Measurements from ENCODE around the gene AUTS2. TPM values are rescaled to one million over a fixed set of nuclear protein-coding genes. Genes with fewer than 3 reads are reported as not detected.

Gene AUTS2
- total RNA-seq, 2 experiments from 2014 or later: 17.5 to 23.8 TPM

DNA sequence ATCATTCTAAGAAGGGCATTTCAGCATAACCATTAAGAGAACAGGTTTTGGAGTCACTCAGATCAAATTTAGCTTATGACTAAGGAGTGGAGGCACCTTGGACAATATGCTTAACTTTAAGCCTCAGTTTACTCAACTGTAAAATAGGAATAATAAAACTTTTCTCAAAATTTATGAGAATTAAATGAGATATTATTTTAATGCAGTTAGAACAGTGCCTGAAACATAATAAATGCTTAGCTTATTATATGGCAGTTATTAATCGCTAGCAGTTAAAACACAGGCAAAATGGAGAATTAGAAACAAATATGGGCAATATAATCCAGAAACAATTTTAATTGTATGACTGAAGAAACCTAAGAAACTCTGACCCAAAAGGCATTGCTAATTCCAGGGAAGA is 2.9 kb upstream of the AUTS2 start:
- no peak overlapping the region for H3K27ac Mint-ChIP-seq
- H3K27me3 Mint-ChIP-seq: peaks cover 53% of the 10 kb centered on the region
- no peak for ATAC-seq (ENCODE audit: low read depth)
- H3K4me3 Mint-ChIP-seq: no peak overlapping the region
- no peak for DNase-seq
- no peaks in the 10 kb centered on the region for H3K36me3 Mint-ChIP-seq
- POLR2A ChIA-PET: no interaction called here
- H3K9me3 Mint-ChIP-seq: peaks cover 5% of the 10 kb centered on the region
- H3K4me1 Mint-ChIP-seq: peaks cover 11% of the 10 kb centered on the region

DNA sequence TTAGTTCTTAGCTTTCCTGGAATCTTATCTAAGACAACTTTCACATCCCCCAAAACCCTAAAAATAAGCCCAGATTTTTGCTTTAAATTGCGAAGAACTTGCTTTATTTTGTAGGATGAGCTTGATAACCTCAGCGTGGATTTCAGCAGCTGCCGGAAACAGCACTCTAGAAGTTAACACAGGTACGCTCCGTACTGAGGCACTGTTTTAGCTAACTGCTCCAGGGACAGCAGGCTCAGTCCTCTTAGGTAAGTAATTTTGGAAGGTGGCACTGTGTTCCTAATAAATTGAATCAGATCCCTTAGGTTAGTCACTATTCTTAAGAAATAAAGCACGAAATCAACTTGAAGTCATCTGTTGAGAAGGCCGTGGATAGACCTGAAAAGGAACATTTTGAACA is 2.2 kb upstream of the AUTS2 start:
- Mint-ChIP-seq H3K36me3 (no peaks in the 10 kb centered on the region), H3K9me3 (no peaks in the 10 kb centered on the region), H3K4me3 (no peak overlapping the region), H3K27me3 (peaks cover 58% of the 10 kb centered on the region), H3K27ac (no peak overlapping the region), H3K4me1 (peaks cover 11% of the 10 kb centered on the region)
- ATAC-seq (ENCODE audit: low read depth): no peak
- POLR2A ChIA-PET: no interaction called here
- no peak for DNase-seq

DNA sequence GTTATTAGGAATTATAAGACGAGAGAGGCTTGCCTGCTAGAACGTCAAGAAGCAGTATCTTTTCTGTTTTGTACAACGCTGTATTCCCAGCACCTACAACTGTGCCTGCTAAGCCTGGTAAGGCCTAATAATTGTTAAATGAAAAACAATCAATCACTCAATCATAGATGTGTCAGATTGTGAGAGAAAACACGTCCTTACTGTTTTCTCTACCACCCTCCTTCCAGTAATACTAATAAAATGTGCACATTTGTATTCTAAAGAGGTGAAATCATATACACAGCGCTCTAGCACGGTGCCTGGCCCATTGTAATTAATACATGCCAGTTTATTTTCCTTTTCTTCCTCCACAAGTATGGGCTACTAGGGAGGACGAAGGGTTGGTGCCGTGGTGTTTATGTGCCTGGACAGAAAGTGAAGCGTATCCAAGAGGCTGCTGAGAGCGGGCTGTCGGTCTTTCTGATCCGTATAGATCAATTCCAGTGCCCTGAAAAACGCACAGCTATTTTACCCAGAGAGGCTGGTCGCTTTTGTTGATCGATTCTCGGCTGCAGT is 1.5 kb upstream of the AUTS2 start:
- H3K9me3 Mint-ChIP-seq: no peaks in the 10 kb centered on the region
- ATAC-seq (ENCODE audit: low read depth) (no peak), DNase-seq (no peak)
- POLR2A ChIA-PET: no interaction called here
- no peaks in the 10 kb centered on the region for H3K36me3 Mint-ChIP-seq
- H3K27ac Mint-ChIP-seq: no peak overlapping the region
- peaks cover 11% of the 10 kb centered on the region for H3K4me1 Mint-ChIP-seq
- H3K4me3 Mint-ChIP-seq: peak overlapping the region; percentile 58
- H3K27me3 Mint-ChIP-seq: peaks cover 56% of the 10 kb centered on the region

DNA sequence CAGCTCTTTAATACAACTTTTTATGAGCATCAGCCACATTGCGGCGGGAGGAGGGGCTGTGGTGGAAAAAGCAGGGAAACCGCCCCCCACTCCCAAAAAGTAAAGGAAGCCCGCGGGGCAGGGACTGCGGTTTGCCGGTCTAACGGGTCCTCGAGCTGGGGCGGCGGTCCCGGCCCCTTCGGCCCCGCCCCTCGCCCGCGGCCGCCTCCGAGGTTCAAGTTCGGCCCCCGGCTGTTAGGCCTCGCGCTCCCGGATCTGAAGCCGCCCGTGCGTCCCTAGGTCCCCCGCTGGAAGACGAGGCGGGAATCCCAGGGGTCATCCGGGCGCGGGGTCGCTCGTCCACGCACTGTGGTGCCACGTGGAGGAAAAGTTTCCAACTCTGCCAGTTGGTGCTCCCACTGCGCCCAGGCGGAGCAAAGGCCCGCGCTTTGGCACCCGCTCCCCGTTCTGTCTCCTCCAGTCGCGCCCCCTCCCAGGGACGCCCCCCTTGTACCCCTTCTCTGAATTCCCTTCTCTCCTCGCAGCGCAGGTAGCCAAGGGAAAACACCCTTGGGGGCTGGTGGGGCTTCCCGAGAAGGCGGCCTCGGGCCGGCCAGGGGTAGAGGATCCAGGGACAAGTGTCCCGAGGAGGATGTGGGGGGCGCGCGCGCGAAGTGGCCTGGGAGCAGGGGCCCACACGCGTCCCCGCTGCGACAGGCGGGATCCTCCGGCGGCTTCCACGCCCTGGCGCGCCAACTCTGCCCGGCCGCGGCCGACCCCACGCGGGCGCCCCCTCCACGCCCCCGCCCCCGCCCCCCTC is 798 bp upstream of the AUTS2 start:
- Mint-ChIP-seq H3K9me3 (no peaks in the 10 kb centered on the region), H3K27me3 (peaks cover 56% of the 10 kb centered on the region), H3K4me1 (peaks cover 11% of the 10 kb centered on the region), H3K36me3 (no peaks in the 10 kb centered on the region), H3K4me3 (peak overlapping the region; percentile 58), H3K27ac (no peak overlapping the region)
- POLR2A ChIA-PET: no interaction called here
- no peak for ATAC-seq (ENCODE audit: low read depth)
- DNase-seq: peak; percentile 31

DNA sequence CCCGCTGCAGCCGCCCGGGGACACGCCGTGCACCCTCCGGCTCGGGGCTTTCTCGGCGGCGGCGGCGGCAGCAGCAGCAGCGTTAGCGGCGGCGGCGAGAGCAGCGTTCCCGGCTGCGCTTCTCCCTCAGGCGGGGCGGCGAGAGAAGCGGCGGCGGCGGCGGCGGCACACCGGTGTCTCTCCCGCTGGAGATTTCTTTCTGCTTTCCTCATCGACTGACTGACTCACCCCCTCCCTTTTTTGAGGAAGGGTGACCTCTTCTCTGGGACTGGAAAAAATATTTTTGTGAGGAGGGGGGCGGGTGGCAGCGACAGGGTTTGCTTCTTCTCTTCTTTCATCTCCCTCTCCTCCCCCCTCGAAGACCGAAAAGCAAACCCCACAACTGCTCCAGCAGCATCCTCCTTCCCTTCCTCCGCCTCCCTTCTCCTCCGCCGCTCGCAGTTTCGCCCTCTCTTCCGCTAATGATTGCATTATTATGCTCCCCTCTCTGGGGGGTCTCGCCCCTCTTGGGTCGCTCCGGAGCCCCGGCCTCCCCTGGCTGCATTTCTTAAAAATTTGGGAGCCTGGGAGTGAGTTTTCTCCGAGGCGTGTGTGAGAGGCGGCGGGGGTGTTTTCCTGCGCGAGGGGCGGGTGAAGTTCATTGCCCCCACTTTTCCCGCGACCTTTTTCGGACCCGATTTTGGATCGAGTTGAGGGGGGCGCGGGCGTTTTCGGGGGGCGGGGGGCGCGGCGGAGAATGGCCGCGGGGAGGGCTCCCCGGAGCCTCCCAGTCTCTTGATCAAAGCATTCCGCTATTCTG is 411 bp downstream of the AUTS2 start:
- no peak for ATAC-seq (ENCODE audit: low read depth)

DNA sequence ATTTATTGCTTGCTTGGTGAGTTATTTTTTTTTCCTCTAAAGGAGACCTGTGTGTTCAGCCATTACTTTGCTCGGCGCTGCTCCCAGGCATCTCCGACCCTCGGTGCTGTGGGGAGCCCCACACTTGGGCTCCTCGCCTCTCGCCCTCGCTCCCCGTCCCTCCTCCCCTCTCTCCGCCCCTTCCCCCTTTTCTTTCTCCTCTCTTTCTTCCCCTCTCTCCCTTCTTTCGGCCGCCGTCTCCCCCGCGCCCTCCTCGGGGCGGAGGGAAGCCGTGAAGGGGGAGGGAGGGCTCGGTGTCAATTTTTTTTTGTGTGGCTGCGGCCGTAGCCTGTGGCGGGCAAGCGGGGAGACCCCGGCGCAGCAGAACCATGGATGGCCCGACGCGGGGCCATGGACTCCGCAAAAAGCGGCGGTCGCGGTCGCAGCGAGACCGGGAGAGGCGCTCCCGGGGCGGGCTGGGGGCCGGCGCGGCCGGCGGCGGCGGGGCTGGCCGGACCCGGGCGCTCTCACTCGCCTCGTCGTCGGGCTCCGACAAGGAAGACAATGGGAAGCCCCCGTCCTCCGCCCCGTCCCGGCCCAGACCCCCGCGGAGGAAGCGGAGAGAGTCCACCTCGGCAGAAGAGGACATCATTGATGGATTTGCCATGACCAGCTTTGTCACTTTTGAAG is 1.1 kb downstream of the AUTS2 start:
- Mint-ChIP-seq H3K4me1 (peaks cover 11% of the 10 kb centered on the region), H3K36me3 (no peaks in the 10 kb centered on the region), H3K9me3 (no peaks in the 10 kb centered on the region), H3K27me3 (peaks cover 47% of the 10 kb centered on the region), H3K27ac (no peak overlapping the region), H3K4me3 (peak overlapping the region; percentile 71)
- DNase-seq (no peak), ATAC-seq (ENCODE audit: low read depth) (no peak)
- POLR2A ChIA-PET: no interaction called here

More for the DNA sequence above, 411 bp downstream of the AUTS2 start:
- DNase-seq: no peak
- Mint-ChIP-seq H3K27me3 (peaks cover 49% of the 10 kb centered on the region), H3K4me3 (peak overlapping the region; percentile 87), H3K4me1 (peaks cover 11% of the 10 kb centered on the region), H3K36me3 (no peaks in the 10 kb centered on the region), H3K9me3 (no peaks in the 10 kb centered on the region), H3K27ac (peak overlapping the region; percentile 66)
- POLR2A ChIA-PET: no interaction called here

DNA sequence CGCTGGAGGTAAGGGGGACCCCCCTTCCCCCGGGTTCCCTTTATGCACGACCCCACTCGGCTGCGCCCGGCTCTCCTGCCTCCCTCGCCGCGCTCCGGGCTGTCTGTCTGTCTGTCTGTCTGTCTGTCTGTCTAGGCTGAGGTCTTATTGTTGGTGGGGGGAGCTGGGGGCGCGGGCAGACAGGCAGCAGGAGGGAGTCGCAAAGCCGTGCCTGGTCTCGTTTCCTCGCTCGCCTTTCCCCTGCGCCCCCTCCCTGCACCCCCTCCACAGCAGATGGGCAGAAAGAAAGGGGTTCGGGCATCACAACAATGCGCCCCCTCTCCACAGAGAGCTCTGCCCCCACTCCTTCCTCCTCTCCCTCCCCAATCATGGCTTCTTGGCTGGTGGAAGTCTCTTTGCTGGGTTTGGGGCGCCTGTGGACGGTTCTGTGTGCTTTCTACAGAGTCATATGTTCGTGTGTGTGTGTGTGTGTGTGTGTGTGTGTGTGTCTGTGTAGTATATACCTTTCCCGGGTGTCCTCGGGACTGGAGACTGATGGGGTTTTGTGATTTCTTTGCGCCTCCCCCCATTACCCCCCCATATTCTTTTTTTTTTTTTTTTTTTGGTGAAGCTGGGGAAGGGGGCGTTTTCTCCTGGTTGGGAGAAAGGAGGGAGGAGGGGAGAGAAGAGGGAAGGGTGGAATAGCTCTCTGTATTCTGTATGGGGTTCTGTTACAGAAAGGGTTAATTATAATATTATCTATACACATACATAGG is 1.9 kb downstream of the AUTS2 start:
- POLR2A ChIA-PET: interaction anchor here (0.9 kb wide), 1 partner anchor 77 kb away, joined by 4 read pairs; no protein-coding TSS in a partner anchor
- ATAC-seq (ENCODE audit: low read depth) (no peak), DNase-seq (peak; percentile 33)
- Mint-ChIP-seq H3K4me3 (peak overlapping the region; percentile 71), H3K27me3 (peaks cover 40% of the 10 kb centered on the region), H3K9me3 (no peaks in the 10 kb centered on the region), H3K4me1 (peaks cover 11% of the 10 kb centered on the region), H3K36me3 (no peaks in the 10 kb centered on the region), H3K27ac (no peak overlapping the region)

DNA sequence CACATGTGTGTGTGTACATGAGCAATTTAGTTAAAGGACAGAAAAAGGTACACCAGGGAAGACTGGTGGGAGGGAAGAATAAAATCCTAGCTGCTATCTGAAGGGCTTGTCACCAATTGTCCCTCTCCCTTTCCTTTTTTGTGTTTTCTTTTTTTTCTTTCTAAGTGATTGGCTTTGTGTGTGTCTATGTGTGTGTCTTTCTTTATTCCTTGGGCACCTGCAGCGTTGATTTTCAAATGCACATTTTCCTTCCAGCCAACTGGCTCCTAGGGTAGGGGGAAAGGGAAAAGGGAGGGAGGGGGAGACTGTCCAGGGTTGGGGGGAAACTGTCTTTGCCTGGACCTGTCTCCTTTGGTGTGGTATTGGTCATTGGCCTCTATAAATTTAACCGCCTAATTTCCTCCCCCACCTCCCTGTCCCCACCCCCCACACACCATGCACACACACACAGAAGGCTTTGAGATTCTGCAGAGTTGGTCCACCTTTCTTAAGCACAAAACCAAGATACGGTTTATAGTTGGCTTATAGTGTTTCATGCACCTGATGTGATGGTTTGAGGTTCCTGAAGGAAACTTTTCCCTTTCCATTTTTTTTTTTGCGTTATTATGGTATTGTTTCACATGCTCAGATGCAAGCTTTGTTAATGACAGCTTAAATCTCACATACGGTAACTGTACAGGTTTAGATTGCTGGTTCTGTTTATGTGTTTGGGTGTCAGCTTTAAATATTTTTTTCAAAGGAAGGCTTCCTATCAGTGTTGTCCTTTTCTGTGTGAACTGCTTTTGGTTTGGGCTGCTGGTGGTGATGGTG is 2.6 kb downstream of the AUTS2 start:
- H3K27ac Mint-ChIP-seq: no peak overlapping the region
- H3K27me3 Mint-ChIP-seq: peaks cover 37% of the 10 kb centered on the region
- no peaks in the 10 kb centered on the region for H3K36me3 Mint-ChIP-seq
- no peak overlapping the region for H3K4me3 Mint-ChIP-seq
- H3K4me1 Mint-ChIP-seq: peaks cover 11% of the 10 kb centered on the region
- DNase-seq (no peak), ATAC-seq (ENCODE audit: low read depth) (no peak)
- POLR2A ChIA-PET: interaction anchor here (0.9 kb wide), 1 partner anchor 76 kb away, joined by 4 read pairs; no protein-coding TSS in a partner anchor
- H3K9me3 Mint-ChIP-seq: no peaks in the 10 kb centered on the region

DNA sequence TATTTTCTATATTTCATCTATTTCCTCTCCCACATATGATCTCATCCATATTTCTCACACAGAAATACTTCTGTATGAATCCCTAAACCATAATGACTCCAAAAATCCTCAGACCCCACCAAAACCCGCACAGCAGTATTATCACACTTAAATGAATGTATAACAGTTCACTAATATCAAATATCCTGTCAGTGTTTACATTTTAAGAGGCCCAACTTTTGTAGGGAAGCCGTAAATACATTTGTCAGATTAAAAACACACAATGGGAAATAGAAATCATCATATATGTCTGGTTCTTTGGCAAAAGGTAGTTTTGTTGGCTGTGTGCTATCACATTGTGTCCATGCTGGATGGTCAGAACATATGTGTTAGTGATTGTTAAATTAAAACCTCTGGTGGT is 4.2 kb downstream of the AUTS2 start:
- Mint-ChIP-seq H3K36me3 (no peaks in the 10 kb centered on the region), H3K4me1 (peaks cover 8% of the 10 kb centered on the region), H3K9me3 (no peaks in the 10 kb centered on the region), H3K27me3 (peaks cover 37% of the 10 kb centered on the region), H3K27ac (no peak overlapping the region), H3K4me3 (no peak overlapping the region)
- POLR2A ChIA-PET: interaction anchor here (1.1 kb wide), 1 partner anchor 11 kb away, joined by 3 read pairs; no protein-coding TSS in a partner anchor
- no peak for ATAC-seq (ENCODE audit: low read depth)
- no peak for DNase-seq

DNA sequence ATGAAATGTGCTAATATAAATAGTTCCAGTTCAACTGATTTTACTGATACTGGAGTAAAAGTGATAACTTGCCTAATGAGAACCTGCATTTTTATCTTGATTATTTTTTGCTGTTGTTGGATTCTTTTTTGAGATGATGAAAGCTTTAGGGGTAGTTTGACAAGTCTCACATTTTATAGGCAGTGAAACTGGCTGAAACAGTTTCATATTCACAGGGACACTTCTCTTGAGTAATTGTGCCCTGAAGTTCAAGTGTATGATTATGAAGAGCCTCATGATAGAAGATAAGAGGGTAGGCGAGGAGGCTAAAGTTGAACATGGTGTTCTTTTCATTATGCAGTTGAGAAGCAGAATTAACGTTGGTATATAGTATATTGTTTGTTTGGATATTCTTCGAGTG is 5.1 kb downstream of the AUTS2 start:
- ATAC-seq (ENCODE audit: low read depth) (no peak), DNase-seq (no peak)
- Mint-ChIP-seq H3K27ac (no peak overlapping the region), H3K4me3 (no peak overlapping the region), H3K36me3 (no peaks in the 10 kb centered on the region), H3K9me3 (no peaks in the 10 kb centered on the region), H3K4me1 (peaks cover 8% of the 10 kb centered on the region), H3K27me3 (peaks cover 43% of the 10 kb centered on the region)
- POLR2A ChIA-PET: interaction anchor here (1.1 kb wide), 1 partner anchor 11 kb away, joined by 3 read pairs; no protein-coding TSS in a partner anchor

DNA sequence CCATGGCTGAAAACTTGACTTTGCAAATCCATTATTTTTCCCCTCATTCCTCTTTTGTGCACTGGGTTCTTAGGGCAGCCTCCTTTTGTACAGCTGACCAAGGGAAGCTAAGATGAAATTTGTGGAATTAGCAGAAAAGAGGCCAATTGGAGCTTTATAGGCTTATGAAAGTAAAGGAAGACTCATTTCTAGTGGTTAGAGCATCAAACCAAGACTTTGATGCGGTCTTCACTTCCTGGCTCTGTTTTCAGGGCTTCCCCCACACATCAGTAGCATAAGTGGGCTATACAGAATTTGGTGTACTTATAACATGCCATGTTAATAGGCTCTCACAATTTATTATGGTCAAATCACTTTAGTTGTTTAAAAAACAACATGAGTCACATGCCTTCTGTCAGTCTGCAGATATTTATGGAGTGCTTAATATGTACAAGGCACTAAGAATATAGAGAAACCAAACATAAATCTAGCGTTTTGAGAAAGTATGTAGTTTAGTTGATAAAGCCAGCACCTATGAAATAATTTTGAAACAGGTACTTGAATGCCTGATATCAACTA is 5.7 kb downstream of the AUTS2 start:
- H3K4me1 Mint-ChIP-seq: peaks cover 6% of the 10 kb centered on the region
- no peaks in the 10 kb centered on the region for H3K9me3 Mint-ChIP-seq
- ATAC-seq (ENCODE audit: low read depth) (peak; percentile 83), DNase-seq (no peak)
- H3K4me3 Mint-ChIP-seq: no peak overlapping the region
- H3K27ac Mint-ChIP-seq: no peak overlapping the region
- H3K27me3 Mint-ChIP-seq: peaks cover 45% of the 10 kb centered on the region
- POLR2A ChIA-PET: interaction anchor here (1.1 kb wide), 1 partner anchor 12 kb away, joined by 3 read pairs; no protein-coding TSS in a partner anchor
- H3K36me3 Mint-ChIP-seq: no peaks in the 10 kb centered on the region

DNA sequence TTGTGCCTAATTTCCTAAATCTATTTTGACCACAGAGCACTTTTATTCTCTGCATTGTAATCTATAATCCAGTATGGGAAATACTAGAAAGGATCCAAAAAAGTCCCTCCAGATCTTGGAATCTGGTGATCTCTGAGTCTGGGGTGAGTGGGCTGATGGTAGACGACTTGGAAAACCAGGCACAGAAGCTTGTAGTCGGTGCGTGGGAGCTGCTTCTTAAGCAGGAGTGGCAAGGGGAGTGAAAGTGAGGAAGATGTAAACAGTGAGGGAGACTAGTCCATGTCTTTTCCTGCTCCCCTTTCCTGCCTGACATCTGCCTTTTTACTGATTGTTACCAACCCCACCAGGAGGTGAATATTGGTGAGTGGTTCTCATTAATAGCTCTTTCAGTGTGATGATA is 6.8 kb downstream of the AUTS2 start:
- Mint-ChIP-seq H3K36me3 (no peaks in the 10 kb centered on the region), H3K9me3 (no peaks in the 10 kb centered on the region), H3K4me1 (peaks cover 2% of the 10 kb centered on the region), H3K27me3 (peaks cover 42% of the 10 kb centered on the region), H3K4me3 (no peak overlapping the region), H3K27ac (no peak overlapping the region)
- POLR2A ChIA-PET: no interaction called here
- ATAC-seq (ENCODE audit: low read depth) (no peak), DNase-seq (no peak)

Measured in activated naive CD8-positive, alpha-beta T cell treated with anti-CD3 and anti-CD28 coated beads, Interleukin-2, amount 10 ng/mL, durations not matched to agents 7 days and 5 days (primary cell).